Prostate gland (tissue), 2 donors: Measurements from ENCODE around the gene ULK1. TPM values are rescaled to one million over a fixed set of nuclear protein-coding genes. Genes with fewer than 3 reads are reported as not detected.
A peak's percentile ranks its signal among the peaks of the same experiment; 100 is the strongest.

Source experiments
- DNase-seq: peaks from one replicate; pipeline ENCODE4 v3.0.0-alpha.2; 2019; ENCODE audit warnings: low spot score
- H3K27ac ChIP-seq, 2 donors: fragments of 200-600 bp; sonication (generic); 2 replicates each; pipeline ENCODE4 v1.5.1; 2017 to 2019
- H3K27me3 ChIP-seq: fragments of 200-600 bp; sonication (generic); replicated peaks from 2 replicates; pipeline ENCODE4 v1.5.1; 2019; ENCODE audit not compliant: insufficient read depth
- H3K36me3 ChIP-seq, 2 donors: fragments of 200-600 bp; sonication (generic); 1 replicate in 1 of 2; 2 replicates in 1 of 2; pipeline versions ENCODE4 v1.5.1 to v1.8.1; 2017 to 2019
- H3K4me1 ChIP-seq: fragments of 200-600 bp; sonication (generic); replicated peaks from 2 replicates; pipeline ENCODE4 v1.5.1; 2019
- H3K4me3 ChIP-seq, 2 donors: fragments of 200-600 bp; sonication (generic); 2 replicates each; pipeline ENCODE4 v1.5.1; 2017 to 2019
- H3K9me3 ChIP-seq: fragments of 200-600 bp; sonication (generic); 2 replicates; pipeline ENCODE4 v1.5.1; 2017
- POLR2A ChIP-seq: fragments of 450-650 bp; IDR thresholded peaks from one replicate; pipeline ENCODE4 v1.6.1; 2016; ENCODE audit warnings: antibody characterized with exemption, mild to moderate bottlenecking
- POLR2AphosphoS5 ChIP-seq: sonication (generic); formaldehyde crosslinking; IDR thresholded peaks from one replicate; pipeline ENCODE4 v1.6.1; 2017; ENCODE audit warnings: antibody characterized with exemption
- WGBS: methylation state at CpG from one replicate; pipeline ENCODE4 v1.1.5; 2018; 5-methylcytosine and 5-hydroxymethylcytosine counted together
- intact Hi-C: fragments of 100-400 bp; cut with DNase I; formaldehyde crosslinking; loops from one replicate; pipeline ENCODE4 v1.14.2; 2022
- total RNA-seq, 2 donors: library from RNA; depleted of rRNA; stranded (reverse); fragments of >200 nt; gene quantifications; one replicate each; pipeline ENCODE4 v1.1.0, GENCODE V29; 2016
- TF ChIP-seq, protein P1 (sequence below), 4 experiments: fragments of 200-600 bp in 2 of 4; fragments of 450-650 bp in 2 of 4; sonication (generic) in 2 of 4; IDR thresholded peaks; 1 replicate in 3 of 4; 2 replicates in 1 of 4; pipeline ENCODE4 v1.5.1; 2016 to 2019; ENCODE audit warnings: antibody characterized with exemption in 4 of 4, mild to moderate bottlenecking in 2 of 4, moderate library complexity in 2 of 4

Gene ULK1
- total RNA-seq, 2 donors from 2014 or later, result 26.2 to 62.5 TPM

DNA sequence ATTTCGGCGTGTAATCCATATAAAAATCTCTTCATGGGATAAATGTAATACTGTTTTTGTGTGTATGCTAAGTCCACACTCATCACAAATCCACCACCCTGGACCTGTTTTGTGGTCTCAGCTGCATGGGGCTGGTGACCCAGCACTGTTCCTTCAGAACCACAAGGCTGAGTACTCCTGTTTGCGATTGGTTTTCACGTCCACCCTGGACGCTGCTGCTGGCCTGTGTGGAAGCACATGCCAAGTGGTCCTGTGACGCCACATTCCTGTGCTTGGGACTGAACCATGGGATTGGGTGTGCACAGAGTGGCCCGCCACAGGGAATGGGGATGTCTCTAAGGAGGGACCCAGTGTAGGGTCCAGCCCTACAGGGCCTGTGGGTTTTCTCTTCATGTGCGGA is 39.0 kb downstream of the ULK1 start:
- no peak overlapping the region for H3K4me3 ChIP-seq
- intact Hi-C loops, result no loop called here
- no peak for DNase-seq
- no peaks in the 10 kb centered on the region for H3K4me1 ChIP-seq
- no peaks in the 10 kb centered on the region for H3K9me3 ChIP-seq
- TF ChIP-seq, protein P1, sequence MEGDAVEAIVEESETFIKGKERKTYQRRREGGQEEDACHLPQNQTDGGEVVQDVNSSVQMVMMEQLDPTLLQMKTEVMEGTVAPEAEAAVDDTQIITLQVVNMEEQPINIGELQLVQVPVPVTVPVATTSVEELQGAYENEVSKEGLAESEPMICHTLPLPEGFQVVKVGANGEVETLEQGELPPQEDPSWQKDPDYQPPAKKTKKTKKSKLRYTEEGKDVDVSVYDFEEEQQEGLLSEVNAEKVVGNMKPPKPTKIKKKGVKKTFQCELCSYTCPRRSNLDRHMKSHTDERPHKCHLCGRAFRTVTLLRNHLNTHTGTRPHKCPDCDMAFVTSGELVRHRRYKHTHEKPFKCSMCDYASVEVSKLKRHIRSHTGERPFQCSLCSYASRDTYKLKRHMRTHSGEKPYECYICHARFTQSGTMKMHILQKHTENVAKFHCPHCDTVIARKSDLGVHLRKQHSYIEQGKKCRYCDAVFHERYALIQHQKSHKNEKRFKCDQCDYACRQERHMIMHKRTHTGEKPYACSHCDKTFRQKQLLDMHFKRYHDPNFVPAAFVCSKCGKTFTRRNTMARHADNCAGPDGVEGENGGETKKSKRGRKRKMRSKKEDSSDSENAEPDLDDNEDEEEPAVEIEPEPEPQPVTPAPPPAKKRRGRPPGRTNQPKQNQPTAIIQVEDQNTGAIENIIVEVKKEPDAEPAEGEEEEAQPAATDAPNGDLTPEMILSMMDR (IDR thresholded peaks at IDR 0.05), result no peak
- no peak for TF ChIP-seq POLR2AphosphoS5
- TF ChIP-seq POLR2A, result no peak
- H3K27ac ChIP-seq, result no peak overlapping the region
- no peaks in the 10 kb centered on the region for H3K27me3 ChIP-seq
- no peaks in the 10 kb centered on the region for H3K36me3 ChIP-seq
- WGBS, result 97% methylated on average over 8 of the region's 8 CpGs

DNA sequence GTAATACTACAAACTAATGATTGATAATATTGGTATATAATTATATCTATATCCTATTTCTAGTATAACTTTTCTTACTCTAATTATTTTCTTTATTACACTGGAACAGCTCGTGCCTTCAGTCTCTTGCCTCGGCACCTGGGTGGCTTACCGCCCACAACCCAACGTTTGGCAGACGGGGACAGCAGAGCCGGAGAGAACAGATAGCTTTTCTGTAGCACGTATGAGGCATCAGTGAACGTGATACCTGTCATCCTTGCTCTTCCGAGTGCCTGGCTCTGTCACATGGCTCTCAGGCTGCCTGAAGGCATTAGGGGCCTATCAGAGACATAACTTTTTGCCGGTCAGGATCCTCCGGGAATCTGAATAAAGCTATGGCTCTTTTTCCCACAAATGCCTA is 40.1 kb downstream of the ULK1 start:
- WGBS, result 88% methylated on average over 11 of the region's 11 CpGs
- no peak for DNase-seq
- Histone ChIP-seq H3K9me3 (no peaks in the 10 kb centered on the region), H3K27ac (no peak overlapping the region), H3K4me1 (no peaks in the 10 kb centered on the region), H3K27me3 (no peaks in the 10 kb centered on the region), H3K36me3 (no peaks in the 10 kb centered on the region), H3K4me3 (no peak overlapping the region)
- intact Hi-C loops, result no loop called here
- TF ChIP-seq POLR2AphosphoS5, result no peak
- TF ChIP-seq, protein P1 (IDR thresholded peaks at IDR 0.05), result no peak
- no peak for TF ChIP-seq POLR2A

DNA sequence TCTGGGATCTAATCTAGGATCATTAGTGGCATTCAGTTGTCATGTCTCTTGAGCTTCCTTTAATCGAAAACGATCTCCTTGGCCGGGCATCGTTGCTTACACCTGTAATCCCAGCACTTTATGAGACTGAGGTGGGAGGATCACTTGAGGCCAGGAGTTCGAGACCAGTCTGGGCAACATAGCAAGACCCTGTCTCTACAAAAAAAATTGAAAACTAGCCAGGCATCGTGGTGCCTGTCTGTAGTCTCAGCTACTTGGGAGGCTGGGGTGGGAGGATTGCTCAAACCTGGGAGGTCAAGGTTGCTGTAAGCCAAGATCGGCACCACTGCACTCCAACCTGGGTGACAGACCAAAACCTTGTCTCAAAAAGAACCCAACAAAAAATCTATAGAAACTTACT is 43.7 kb downstream of the ULK1 start:
- no peaks in the 10 kb centered on the region for H3K27me3 ChIP-seq
- H3K27ac ChIP-seq, result peak overlapping the region in 1 of 2 donors; percentile 12
- WGBS, result 74% methylated on average over 7 of the region's 7 CpGs
- intact Hi-C loops, result no loop called here
- H3K4me1 ChIP-seq, result no peaks in the 10 kb centered on the region
- H3K36me3 ChIP-seq, result peaks cover 0 to 6% of the 10 kb centered on the region in 2 donors
- H3K4me3 ChIP-seq, result no peak overlapping the region
- DNase-seq, result no peak
- TF ChIP-seq POLR2AphosphoS5, result no peak
- no peak for TF ChIP-seq POLR2A
- TF ChIP-seq, protein P1 (IDR thresholded peaks at IDR 0.05), result no peak
- H3K9me3 ChIP-seq, result no peaks in the 10 kb centered on the region

DNA sequence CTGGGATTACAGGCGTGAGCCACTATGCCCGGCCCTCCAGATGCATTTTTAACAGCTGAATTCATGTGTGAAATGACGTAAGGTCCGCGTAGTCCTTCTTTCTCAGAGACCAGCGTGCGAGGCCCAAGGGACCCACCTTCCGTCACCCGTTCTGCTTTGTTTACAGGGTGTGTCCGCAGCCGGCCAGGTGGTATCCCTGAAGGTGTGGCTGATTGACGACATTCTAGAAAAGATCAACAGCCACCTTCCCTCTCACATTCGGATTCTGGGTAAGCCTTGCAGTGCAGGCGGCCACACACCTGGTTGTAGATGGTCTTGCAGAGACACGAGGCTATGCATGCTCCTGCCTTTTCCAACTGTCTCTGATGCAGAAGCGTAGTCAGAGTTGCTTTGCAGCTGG is 44.6 kb downstream of the ULK1 start:
- H3K27ac ChIP-seq, result peak overlapping the region in 1 of 2 donors; percentile 63
- intact Hi-C loops, result no loop called here
- no peaks in the 10 kb centered on the region for H3K9me3 ChIP-seq
- TF ChIP-seq, protein P1 (IDR thresholded peaks at IDR 0.05), result no peak
- TF ChIP-seq POLR2AphosphoS5, result peak; percentile 48
- H3K4me3 ChIP-seq, result no peak overlapping the region
- no peaks in the 10 kb centered on the region for H3K4me1 ChIP-seq
- no peaks in the 10 kb centered on the region for H3K27me3 ChIP-seq
- 89% methylated on average over 16 of the region's 16 CpGs for WGBS
- H3K36me3 ChIP-seq, result peaks cover 0 to 6% of the 10 kb centered on the region in 2 donors
- DNase-seq, result no peak

DNA sequence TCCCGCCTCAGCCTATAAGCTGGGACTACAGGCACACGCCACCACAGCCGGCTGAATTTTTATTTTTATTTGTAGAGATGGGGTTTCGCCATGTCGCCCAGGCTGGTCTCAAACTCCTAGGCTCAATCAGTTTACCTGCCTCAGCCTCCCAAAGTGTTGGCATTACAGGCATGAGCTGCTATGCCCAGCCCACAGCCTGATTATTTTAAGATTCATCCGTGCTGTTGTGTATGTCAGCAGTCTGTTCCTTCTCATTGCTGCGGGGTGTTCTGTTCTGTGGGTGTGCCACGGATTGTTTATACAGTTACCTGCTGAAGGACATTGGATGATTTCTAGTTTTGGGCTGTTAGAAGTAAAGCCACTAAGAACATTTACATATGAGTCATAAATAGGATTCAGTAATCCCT is 45.7 kb downstream of the ULK1 start:
- peak overlapping the region in 1 of 2 donors; percentile 63 for H3K27ac ChIP-seq
- WGBS, result 79% methylated on average over 8 of the region's 8 CpGs
- TF ChIP-seq POLR2AphosphoS5, result peak; percentile 69
- TF ChIP-seq, protein P1 (IDR thresholded peaks at IDR 0.05), result no peak
- no peaks in the 10 kb centered on the region for H3K27me3 ChIP-seq
- H3K4me3 ChIP-seq, result no peak overlapping the region
- peaks cover 0 to 6% of the 10 kb centered on the region in 2 donors for H3K36me3 ChIP-seq
- no peaks in the 10 kb centered on the region for H3K4me1 ChIP-seq
- H3K9me3 ChIP-seq, result no peaks in the 10 kb centered on the region
- DNase-seq, result no peak
- intact Hi-C loops, result no loop called here
